Duodenal mucosa (tissue), 2 donors: Measurements from ENCODE around the gene CRY2.

Experiments used
- H3K27ac ChIP-seq: one replicate; pipeline ENCODE4 v1.7.0; 2013; ENCODE audit warnings: low read depth, low read length
- H3K27me3 ChIP-seq, 2 donors: one replicate each; pipeline ENCODE4 v1.7.0; 2013; ENCODE audit warnings: low read length in 2 of 2, control low read depth in 1 of 2; ENCODE audit not compliant: insufficient read depth in 2 of 2, control insufficient read depth in 1 of 2
- H3K36me3 ChIP-seq, 2 donors: one replicate each; pipeline ENCODE4 v1.7.0; 2013; ENCODE audit warnings: low read length in 2 of 2, control low read depth in 1 of 2; ENCODE audit not compliant: insufficient read depth in 2 of 2, control insufficient read depth in 1 of 2
- H3K4me1 ChIP-seq, 2 donors: one replicate each; pipeline ENCODE4 v1.7.0; 2013; ENCODE audit warnings: low read length in 2 of 2, control low read depth in 1 of 2; ENCODE audit not compliant: insufficient read depth in 2 of 2, control insufficient read depth in 1 of 2
- H3K4me3 ChIP-seq, 2 donors: one replicate each; pipeline ENCODE4 v1.7.0; 2013; ENCODE audit warnings: low read length in 2 of 2, low read depth in 1 of 2
- H3K9ac ChIP-seq, 2 donors: one replicate each; pipeline ENCODE4 v1.7.0; 2013; ENCODE audit warnings: low read length in 2 of 2, low read depth in 1 of 2
- H3K9me3 ChIP-seq, 2 donors: one replicate each; pipeline ENCODE4 v1.7.0; 2013; ENCODE audit warnings: low read length in 2 of 2, control low read depth in 1 of 2; ENCODE audit not compliant: control insufficient read depth in 1 of 2

The CRY2 gene

GRCh38 chr11:45924036-45924915, 77.0 kb downstream of the CRY2 start:
- peaks cover 7 to 10% of the 10 kb centered on the region in 2 donors for H3K27me3 ChIP-seq
- H3K27ac ChIP-seq = no peak overlapping the region
- H3K9ac ChIP-seq = no peak overlapping the region
- H3K36me3 ChIP-seq = no peaks in the 10 kb centered on the region
- no peaks in the 10 kb centered on the region for H3K9me3 ChIP-seq
- H3K4me3 ChIP-seq = no peak overlapping the region
- peaks cover 0 to 10% of the 10 kb centered on the region in 2 donors for H3K4me1 ChIP-seq

GRCh38 chr11:45924927-45925326, 77.7 kb downstream of the CRY2 start:
- H3K27me3 ChIP-seq = peaks cover 7 to 10% of the 10 kb centered on the region in 2 donors
- no peaks in the 10 kb centered on the region for H3K36me3 ChIP-seq

DNA sequence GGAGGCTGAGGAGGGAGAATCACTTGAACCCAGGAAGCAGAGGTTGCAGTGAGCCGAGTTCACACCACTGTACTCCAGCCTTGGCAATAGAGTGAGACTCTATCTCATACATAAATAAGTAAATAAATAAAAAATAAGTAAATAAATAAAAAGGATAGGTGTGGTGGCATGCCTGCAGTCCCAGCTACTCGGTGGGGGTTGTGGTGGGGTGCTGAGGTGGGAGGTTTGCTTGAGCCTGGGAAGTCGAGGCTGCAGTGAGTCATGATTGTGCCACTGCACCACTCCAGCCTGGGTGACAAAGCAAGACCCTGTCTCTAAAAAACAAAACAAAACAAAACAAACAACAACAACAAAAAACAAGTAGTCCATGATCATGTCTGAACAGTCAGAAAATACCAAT, 78.3 kb downstream of the CRY2 start:
- Histone ChIP-seq H3K27me3 (peaks cover 7 to 10% of the 10 kb centered on the region in 2 donors), H3K4me3 (no peak overlapping the region), H3K36me3 (no peaks in the 10 kb centered on the region), H3K4me1 (peaks cover 11 to 23% of the 10 kb centered on the region in 2 donors), H3K27ac (no peak overlapping the region), H3K9ac (no peak overlapping the region), H3K9me3 (no peaks in the 10 kb centered on the region)

More at GRCh38 chr11:45924927-45925326, 77.7 kb downstream of the CRY2 start:
- H3K4me1 ChIP-seq = peaks cover 5 to 17% of the 10 kb centered on the region in 2 donors
- no peak overlapping the region for H3K27ac ChIP-seq
- no peak overlapping the region for H3K4me3 ChIP-seq
- H3K9me3 ChIP-seq = no peaks in the 10 kb centered on the region
- H3K9ac ChIP-seq = no peak overlapping the region

DNA sequence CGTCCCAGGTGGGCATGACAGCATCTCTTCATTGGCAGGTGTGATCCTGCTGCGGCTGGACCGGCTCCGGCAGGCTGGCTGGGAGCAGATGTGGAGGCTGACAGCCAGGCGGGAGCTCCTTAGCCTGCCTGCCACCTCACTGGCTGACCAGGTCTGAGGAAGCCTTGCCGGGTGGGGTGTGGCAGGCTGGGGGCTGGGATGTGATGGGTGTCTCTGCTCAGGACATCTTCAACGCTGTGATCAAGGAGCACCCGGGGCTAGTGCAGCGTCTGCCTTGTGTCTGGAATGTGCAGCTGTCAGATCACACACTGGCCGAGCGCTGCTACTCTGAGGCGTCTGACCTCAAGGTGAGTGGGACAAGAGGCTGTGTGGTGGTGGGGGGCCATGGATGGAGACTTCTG, 78.7 kb downstream of the CRY2 start:
- Histone ChIP-seq H3K9me3 (no peaks in the 10 kb centered on the region), H3K27me3 (peaks cover 7 to 10% of the 10 kb centered on the region in 2 donors), H3K36me3 (no peaks in the 10 kb centered on the region), H3K27ac (no peak overlapping the region), H3K4me3 (no peak overlapping the region), H3K9ac (no peak overlapping the region), H3K4me1 (peaks cover 12 to 25% of the 10 kb centered on the region in 2 donors)

- Histone ChIP-seq H3K9ac (no peak overlapping the region), H3K36me3 (peaks cover 0 to 3% of the 10 kb centered on the region in 2 donors), H3K4me1 (peaks cover 12 to 24% of the 10 kb centered on the region in 2 donors), H3K27me3 (peaks cover 7 to 10% of the 10 kb centered on the region in 2 donors), H3K4me3 (no peak overlapping the region), H3K27ac (no peak overlapping the region), H3K9me3 (no peaks in the 10 kb centered on the region)
Measured at GRCh38 chr11:45926536-45927331, 79.5 kb downstream of the CRY2 start.

DNA sequence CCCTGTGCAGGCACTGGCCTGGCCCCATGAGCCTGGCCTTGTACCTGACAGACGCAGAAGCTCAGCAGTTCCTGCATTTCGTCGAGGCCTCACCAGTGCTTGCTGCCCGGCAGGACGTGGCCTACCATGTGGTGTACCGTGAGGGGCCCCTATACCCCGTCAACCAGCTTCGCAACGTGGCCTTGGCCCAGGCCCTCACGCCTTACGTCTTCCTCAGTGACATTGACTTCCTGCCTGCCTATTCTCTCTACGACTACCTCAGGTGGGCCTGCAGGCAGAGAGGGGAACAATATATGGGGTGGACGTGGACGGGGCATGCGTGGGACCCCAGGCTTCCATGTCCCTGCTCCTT, 80.0 kb downstream of the CRY2 start:
- Histone ChIP-seq H3K27me3 (peaks cover 7 to 10% of the 10 kb centered on the region in 2 donors), H3K4me3 (no peak overlapping the region), H3K36me3 (peaks cover 0 to 9% of the 10 kb centered on the region in 2 donors), H3K27ac (no peak overlapping the region), H3K9ac (no peak overlapping the region), H3K4me1 (peaks cover 12 to 19% of the 10 kb centered on the region in 2 donors), H3K9me3 (no peaks in the 10 kb centered on the region)

DNA sequence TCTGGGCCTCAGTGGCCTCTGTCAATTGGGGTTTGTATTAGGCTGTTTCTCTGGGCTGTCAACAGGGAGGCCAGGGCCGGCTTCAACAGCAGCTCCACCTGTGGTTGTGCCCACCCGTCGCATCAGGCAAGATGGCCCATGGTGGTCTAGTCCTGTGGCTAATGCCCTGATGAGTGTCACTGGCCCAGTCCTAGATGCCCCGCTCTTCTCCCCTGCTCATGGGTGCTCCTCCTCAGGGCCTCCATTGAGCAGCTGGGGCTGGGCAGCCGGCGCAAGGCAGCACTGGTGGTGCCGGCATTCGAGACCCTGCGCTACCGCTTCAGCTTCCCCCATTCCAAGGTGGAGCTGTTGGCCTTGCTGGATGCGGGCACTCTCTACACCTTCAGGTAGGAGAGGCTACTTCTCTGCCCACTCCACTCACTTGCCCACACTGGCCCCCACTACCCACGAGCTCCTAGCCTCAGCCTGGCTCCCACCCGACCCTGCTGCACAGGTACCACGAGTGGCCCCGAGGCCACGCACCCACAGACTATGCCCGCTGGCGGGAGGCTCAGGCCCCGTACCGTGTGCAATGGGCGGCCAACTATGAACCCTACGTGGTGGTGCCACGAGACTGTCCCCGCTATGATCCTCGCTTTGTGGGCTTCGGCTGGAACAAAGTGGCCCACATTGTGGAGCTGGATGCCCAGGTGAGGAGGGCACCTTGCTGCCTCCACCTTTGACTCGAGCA, 80.6 kb downstream of the CRY2 start:
- Histone ChIP-seq H3K4me3 (no peak overlapping the region), H3K4me1 (peaks cover 12 to 18% of the 10 kb centered on the region in 2 donors), H3K27me3 (peaks cover 6 to 7% of the 10 kb centered on the region in 2 donors), H3K9me3 (no peaks in the 10 kb centered on the region), H3K36me3 (peaks cover 0 to 10% of the 10 kb centered on the region in 2 donors), H3K9ac (no peak overlapping the region), H3K27ac (no peak overlapping the region)

DNA sequence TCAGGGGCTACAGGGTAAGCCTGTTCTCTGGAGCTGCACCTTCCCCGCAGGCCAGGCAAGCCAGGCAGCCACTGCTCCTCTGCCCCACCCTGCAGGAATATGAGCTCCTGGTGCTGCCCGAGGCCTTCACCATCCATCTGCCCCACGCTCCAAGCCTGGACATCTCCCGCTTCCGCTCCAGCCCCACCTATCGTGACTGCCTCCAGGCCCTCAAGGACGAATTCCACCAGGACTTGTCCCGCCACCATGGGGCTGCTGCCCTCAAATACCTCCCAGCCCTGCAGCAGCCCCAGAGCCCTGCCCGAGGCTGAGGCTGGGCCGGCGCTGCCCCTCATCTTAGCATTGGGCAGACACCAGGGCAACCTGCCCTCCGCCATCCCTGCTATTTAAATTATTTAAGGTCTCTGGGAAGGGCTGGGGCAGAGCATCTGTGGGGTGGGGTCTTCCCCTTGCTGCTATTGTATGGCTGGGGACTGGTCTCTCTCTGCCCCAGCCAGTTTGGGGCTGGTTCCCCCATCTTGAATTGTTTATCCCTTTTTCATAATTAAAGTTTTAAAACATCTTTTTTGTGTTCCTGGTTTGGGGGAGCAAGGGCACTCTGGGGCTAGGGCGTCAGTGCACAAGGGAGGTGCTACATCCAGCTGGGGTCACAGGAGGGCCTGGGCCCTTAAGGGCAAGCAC, 81.4 kb downstream of the CRY2 start:
- no peak overlapping the region for H3K27ac ChIP-seq
- H3K9ac ChIP-seq = no peak overlapping the region
- H3K9me3 ChIP-seq = no peaks in the 10 kb centered on the region
- no peak overlapping the region for H3K4me3 ChIP-seq
- H3K27me3 ChIP-seq = no peaks in the 10 kb centered on the region
- peaks cover 12 to 14% of the 10 kb centered on the region in 2 donors for H3K4me1 ChIP-seq
- peaks cover 2 to 18% of the 10 kb centered on the region in 2 donors for H3K36me3 ChIP-seq

DNA sequence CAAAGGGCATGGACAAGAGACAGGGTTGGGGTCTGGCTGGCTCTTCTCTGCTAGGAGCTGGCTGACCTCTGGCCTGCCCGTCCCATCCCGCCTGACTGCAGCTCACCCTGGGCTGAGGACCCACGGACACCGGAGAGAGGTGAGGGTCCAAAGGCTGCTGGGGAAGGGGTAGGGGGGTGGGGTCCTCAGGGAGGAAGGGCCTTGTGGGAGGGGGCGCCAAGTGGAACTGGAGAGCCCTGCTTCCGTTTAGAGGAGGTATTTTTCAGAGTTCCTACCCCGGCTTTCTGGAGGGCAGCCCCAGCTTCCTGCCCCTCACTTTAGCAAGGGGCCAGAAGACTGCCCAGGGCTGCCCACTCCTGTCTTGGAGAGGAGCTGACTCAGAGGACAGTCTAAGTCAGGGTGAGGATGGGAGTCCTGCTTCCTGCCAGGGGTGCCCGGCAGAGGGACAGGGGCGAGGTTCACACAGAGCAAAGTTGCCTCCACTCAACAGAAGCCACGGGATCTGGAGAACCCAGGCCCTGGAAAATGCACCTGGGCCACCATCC, 82.3 kb downstream of the CRY2 start:
- H3K4me1 ChIP-seq = peaks cover 12 to 14% of the 10 kb centered on the region in 2 donors
- H3K27ac ChIP-seq = no peak overlapping the region
- H3K9me3 ChIP-seq = no peaks in the 10 kb centered on the region
- H3K27me3 ChIP-seq = no peaks in the 10 kb centered on the region
- H3K36me3 ChIP-seq = peaks cover 9 to 26% of the 10 kb centered on the region in 2 donors
- H3K4me3 ChIP-seq = no peak overlapping the region
- H3K9ac ChIP-seq = peak overlapping the region in 1 of 2 donors; percentile 7
